ENCODE data around the gene OLFML2A. TPM values are rescaled to one million over a fixed set of nuclear protein-coding genes. Genes with fewer than 3 reads are reported as not detected.

Gene OLFML2A
- total RNA-seq, 1 experiment from 2014 or later = 0.99 TPM

DNA sequence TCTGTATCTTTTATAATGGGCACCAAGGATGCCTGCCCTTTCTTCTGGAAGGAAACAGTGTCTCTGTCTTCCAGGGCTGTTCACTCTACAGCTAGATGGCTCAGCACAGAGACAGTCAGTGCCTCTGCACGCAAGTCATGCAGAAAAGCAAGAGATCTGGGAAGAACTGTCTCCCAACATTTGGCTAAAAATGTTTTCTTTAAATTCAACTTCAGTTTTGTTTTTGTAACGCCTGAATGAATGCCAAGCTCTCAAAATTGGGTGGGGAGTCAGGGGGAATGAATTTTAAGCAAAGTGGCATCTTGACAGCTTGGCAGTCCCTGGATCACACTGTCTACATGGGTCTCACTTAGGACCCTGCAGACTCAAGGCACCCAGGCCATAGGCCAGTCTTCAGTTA is 12.6 kb downstream of the OLFML2A start:
- CTCF ChIA-PET = interaction anchor here (0.8 kb wide), 1 partner anchor 64 kb away, joined by 3 read pairs; the partner anchor contains the start of gene WDR38
- TF ChIP-seq, protein P1, sequence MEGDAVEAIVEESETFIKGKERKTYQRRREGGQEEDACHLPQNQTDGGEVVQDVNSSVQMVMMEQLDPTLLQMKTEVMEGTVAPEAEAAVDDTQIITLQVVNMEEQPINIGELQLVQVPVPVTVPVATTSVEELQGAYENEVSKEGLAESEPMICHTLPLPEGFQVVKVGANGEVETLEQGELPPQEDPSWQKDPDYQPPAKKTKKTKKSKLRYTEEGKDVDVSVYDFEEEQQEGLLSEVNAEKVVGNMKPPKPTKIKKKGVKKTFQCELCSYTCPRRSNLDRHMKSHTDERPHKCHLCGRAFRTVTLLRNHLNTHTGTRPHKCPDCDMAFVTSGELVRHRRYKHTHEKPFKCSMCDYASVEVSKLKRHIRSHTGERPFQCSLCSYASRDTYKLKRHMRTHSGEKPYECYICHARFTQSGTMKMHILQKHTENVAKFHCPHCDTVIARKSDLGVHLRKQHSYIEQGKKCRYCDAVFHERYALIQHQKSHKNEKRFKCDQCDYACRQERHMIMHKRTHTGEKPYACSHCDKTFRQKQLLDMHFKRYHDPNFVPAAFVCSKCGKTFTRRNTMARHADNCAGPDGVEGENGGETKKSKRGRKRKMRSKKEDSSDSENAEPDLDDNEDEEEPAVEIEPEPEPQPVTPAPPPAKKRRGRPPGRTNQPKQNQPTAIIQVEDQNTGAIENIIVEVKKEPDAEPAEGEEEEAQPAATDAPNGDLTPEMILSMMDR (IDR thresholded peaks at IDR 0.05; ENCODE audit: unreplicated experiment) = no peak
- H3K9me3 Mint-ChIP-seq (ENCODE audit: low read depth, unreplicated experiment) = no peaks in the 10 kb centered on the region

DNA sequence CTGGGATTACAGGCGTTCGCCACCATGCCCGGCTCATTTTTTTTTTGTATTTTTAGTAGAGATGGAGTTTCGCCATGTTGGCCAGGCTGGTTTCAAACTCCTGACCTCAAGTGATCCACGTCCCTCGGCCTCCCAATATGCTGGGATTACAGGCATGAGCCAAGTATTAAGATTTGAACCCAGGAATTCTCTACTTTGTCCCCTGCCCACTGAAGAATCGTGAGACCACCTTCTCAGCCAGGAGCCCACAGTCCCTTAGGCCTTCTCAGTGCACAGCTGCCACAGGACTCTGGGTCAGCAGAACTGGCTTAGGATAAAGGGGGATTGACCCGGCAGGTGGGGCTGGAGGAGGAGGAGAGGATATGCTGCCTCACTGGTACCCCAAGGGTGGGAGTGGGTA is 13.4 kb downstream of the OLFML2A start:
- CTCF ChIA-PET = no interaction called here
- BruUV-seq (replicated peaks) = no TSS peak
- no peaks in the 10 kb centered on the region for H3K36me3 Mint-ChIP-seq (ENCODE audit: insufficient read depth, unreplicated experiment)

More for the DNA sequence above, 12.6 kb downstream of the OLFML2A start:
- no peak for DNase-seq
- intact Hi-C loops (cut with micrococcal nuclease; ENCODE audit: unreplicated experiment) = no loop called here
- Mint-ChIP-seq H3K27me3 (ENCODE audit: unreplicated experiment) (peaks cover 25% of the 10 kb centered on the region), H3K27ac (ENCODE audit: unreplicated experiment) (no peak overlapping the region), H3K36me3 (ENCODE audit: insufficient read depth, unreplicated experiment) (no peaks in the 10 kb centered on the region), H3K4me1 (ENCODE audit: low read depth, unreplicated experiment) (no peaks in the 10 kb centered on the region), H3K4me3 (ENCODE audit: low read depth, unreplicated experiment) (no peak overlapping the region)
- BruUV-seq (replicated peaks) = no TSS peak

DNA sequence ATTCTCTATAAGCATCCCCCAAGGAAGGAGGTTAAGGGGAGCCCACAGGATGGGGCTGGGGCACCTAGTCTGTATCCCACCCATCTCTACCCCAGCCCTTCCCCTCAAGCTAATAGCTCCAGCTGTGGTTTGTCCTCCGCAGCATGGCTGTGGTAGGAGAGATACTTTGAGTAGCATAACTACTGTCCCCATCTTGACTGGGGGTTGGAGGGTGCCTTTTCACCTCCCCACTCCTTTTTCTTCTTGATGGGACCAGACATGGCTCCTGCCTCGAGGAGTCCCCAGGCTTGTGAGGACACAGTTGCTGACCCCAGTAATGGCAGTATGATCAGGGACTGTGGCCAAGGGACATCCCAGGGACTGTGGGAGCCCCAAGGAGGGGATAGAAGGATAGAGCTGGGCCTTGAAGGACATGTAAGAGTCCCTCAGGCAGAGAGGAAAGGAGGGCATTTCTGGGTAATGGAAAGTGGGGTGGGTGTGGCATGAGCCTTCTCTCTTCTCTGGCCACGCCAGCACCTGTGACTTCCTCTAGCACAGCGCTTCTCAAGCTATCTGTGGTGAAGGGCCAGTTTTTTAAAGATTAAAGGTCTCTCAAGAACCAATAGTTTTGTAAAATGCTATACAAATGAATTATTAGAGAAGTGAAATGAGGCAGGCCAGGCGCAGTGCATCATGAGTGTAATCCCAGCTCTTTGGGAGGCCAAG is 14.0 kb downstream of the OLFML2A start:
- CTCF ChIA-PET = interaction anchor here (0.7 to 1.1 kb wide), 2 partner anchors 12 to 39 kb away, joined by 4 to 10 read pairs; no protein-coding TSS in a partner anchor
- Mint-ChIP-seq H3K4me1 (ENCODE audit: low read depth, unreplicated experiment) (no peaks in the 10 kb centered on the region), H3K27me3 (ENCODE audit: unreplicated experiment) (peaks cover 25% of the 10 kb centered on the region), H3K9me3 (ENCODE audit: low read depth, unreplicated experiment) (no peaks in the 10 kb centered on the region), H3K27ac (ENCODE audit: unreplicated experiment) (no peak overlapping the region), H3K36me3 (ENCODE audit: insufficient read depth, unreplicated experiment) (no peaks in the 10 kb centered on the region), H3K4me3 (ENCODE audit: low read depth, unreplicated experiment) (no peak overlapping the region)
- intact Hi-C loops (cut with micrococcal nuclease; ENCODE audit: unreplicated experiment) = no loop called here
- TF ChIP-seq, protein P1 (IDR thresholded peaks at IDR 0.05; ENCODE audit: unreplicated experiment) = no peak
- no TSS peak for BruUV-seq (replicated peaks)
- DNase-seq = no peak

More for the DNA sequence above, 13.4 kb downstream of the OLFML2A start:
- no peaks in the 10 kb centered on the region for H3K4me1 Mint-ChIP-seq (ENCODE audit: low read depth, unreplicated experiment)
- H3K27me3 Mint-ChIP-seq (ENCODE audit: unreplicated experiment) = peaks cover 25% of the 10 kb centered on the region
- H3K9me3 Mint-ChIP-seq (ENCODE audit: low read depth, unreplicated experiment) = no peaks in the 10 kb centered on the region
- no peak for DNase-seq
- intact Hi-C loops (cut with micrococcal nuclease; ENCODE audit: unreplicated experiment) = no loop called here
- no peak overlapping the region for H3K27ac Mint-ChIP-seq (ENCODE audit: unreplicated experiment)
- TF ChIP-seq, protein P1 (IDR thresholded peaks at IDR 0.05; ENCODE audit: unreplicated experiment) = no peak
- no peak overlapping the region for H3K4me3 Mint-ChIP-seq (ENCODE audit: low read depth, unreplicated experiment)

DNA sequence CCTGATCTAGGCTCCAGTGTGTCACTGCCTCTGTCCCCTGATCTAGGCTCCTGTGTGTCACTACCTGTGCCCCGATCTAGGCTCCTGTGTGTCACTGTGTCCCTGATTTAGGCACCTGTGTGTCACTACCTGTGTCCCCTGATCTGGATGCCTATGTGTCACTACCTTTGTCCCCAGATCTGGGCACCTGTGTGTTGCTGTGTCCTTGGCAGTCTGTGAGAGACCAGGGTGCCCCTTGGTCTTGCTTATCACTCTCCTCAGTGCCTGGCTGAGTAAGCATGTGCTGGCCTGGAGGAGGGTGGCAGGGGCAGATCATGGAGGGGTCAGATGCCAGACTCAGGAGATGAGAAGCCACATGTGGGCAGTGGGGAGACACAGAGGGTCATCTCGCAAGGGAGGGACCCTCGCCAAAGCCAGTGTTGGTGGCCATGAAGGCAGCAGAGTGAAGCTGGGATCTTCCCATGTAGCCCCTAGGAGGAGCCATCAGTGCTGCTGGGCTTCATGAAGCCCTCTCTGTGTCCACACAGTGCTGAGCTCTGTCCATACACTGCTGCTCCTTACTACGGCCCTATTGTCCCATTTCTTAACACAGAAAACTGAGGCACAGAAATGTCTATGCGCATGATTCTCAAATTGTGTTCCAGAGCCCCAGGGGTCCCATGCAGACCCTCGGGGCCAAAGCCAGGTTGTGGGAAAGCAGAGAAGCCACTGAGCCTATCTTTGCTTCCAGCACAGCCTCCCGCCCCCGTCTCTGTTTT is 15.5 kb downstream of the OLFML2A start:
- no peaks in the 10 kb centered on the region for H3K4me1 Mint-ChIP-seq (ENCODE audit: low read depth, unreplicated experiment)
- H3K9me3 Mint-ChIP-seq (ENCODE audit: low read depth, unreplicated experiment) = no peaks in the 10 kb centered on the region
- CTCF ChIA-PET = interaction anchor here (0.9 to 1.5 kb wide), 2 partner anchors 60 to 99 kb away, joined by 3 to 5 read pairs; partner anchors contain the start of gene WDR38

More for the DNA sequence above, 15.5 kb downstream of the OLFML2A start:
- intact Hi-C loops (cut with micrococcal nuclease; ENCODE audit: unreplicated experiment) = no loop called here
- BruUV-seq (replicated peaks) = no TSS peak
- no peak overlapping the region for H3K27ac Mint-ChIP-seq (ENCODE audit: unreplicated experiment)
- no peak for DNase-seq
- no peak overlapping the region for H3K4me3 Mint-ChIP-seq (ENCODE audit: low read depth, unreplicated experiment)
- H3K27me3 Mint-ChIP-seq (ENCODE audit: unreplicated experiment) = peaks cover 25% of the 10 kb centered on the region
- TF ChIP-seq, protein P1 (IDR thresholded peaks at IDR 0.05; ENCODE audit: unreplicated experiment) = no peak
- no peaks in the 10 kb centered on the region for H3K36me3 Mint-ChIP-seq (ENCODE audit: insufficient read depth, unreplicated experiment)

All from Calu3 (cell line).